ENCODE data around the gene KLRC4.
A peak's percentile ranks its signal among the peaks of the same experiment; 100 is the strongest.
"Not testable (repeated sequence)": the region's sequence is repeated elsewhere in the genome, so short reads cannot be mapped to it uniquely, and the experiment has no call there.

The KLRC4 gene

DNA sequence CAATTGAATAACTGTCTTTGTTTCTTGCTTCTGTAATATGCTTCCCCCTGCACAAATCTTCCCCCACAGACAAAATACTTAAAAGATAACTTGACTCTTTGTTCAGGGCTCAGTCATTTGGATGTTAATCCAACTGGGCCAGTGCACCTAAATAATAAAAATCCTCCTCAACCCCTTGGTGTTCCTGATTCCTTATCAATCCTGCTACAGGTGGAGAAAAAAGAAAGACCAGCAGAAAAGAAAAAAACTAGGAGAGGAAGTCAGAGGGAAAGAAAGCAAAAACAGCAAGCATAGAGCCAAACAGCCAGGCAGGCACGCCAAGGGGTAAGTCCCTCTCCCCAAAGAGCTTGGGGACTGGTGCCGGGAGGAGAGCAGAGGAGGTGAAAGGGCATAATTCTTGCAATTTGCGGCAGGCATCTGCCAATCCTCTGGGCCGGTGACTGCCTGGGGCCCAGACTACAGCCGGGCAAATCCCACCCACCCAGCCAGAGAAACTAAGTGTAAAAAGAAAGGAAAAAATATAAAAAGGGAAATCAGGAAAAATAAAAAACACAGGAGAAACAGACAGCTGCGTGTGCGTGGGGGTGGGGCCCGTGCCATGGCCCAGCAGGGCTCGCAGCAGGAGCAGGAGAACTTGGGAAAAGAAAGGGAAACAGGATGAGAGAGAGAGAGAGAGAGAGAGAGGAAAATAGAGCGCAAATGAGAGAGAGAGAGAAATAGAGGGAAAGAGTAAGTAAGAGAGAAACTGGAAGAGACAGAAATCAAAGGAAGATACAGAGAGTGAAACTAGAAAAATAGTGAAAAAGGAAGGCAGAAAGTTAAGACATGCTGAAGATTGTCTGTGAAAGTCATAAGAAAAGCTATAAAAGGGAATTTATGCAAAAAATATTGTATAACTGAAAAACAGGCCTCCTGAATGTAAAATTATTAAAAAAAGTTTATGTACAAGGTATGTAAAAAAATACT, 41.1 kb downstream of the KLRC4 start:
- no peak for DNase-seq (ENCODE audit: low spot score)

- DNase-seq (ENCODE audit: low spot score), result not testable (repeated sequence)
Measured at GRCh38 chr12:10367714-10368113, 41.8 kb downstream of the KLRC4 start.

DNA sequence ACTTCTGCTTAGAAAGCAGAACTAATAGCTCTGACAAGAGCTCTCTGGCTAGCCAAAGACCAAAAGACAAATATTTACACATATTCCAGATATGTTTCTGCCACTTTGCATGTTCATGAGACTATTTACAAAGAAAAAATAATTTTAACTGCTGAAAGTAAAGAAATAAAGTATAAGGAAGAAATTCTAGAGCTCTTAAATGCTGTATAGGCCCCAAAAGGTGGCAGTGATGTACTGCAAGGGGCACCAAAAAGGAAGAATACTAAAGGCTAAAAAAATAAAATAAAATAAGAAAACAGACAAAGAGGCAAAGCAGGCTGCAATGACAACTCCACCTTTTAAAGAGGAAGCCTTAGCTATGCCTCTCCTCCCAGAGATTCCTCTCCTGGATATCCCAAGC, 42.7 kb downstream of the KLRC4 start:
- DNase-seq (ENCODE audit: low spot score), result no peak

- DNase-seq (ENCODE audit: low spot score), result no peak
Measured at GRCh38 chr12:10365696-10366405, 43.7 kb downstream of the KLRC4 start.

DNA sequence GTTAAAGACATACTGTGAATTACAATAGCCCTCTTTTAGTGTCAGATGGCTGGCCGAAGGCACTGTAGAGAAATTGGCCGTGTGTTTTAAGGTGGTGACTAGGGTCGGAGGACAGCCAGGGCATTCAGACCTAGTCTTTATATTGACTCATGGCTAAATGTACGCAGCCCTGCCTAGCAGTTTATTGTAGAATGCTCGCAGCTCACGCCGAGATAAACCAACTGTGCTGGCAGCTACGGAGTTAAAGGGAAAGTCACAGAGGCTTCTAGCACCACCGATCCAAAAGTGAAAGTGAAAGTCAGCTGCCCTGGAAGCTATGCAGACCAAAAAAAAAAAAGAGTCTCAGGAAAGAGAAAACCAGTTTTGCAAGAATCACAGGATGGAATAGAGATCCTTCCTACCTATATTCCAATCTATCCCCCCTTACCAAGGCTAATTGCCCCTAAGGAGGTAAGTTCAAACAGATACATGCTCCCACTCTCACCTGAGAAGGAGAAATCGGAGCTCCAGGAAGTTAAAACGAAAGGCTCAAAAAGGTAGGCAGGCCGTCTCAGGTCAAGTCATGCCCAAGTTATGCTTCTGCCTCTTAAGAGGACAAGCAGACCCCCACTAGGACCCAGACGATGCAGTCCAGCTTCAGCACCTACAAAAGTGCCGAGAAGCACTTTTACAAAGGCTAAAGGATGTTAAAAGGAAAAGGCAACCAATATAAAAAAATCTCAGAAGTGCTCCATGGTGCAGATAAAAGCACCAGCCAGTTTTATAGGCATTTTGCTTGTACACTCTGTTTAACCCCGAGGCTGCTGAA, 44.5 kb downstream of the KLRC4 start:
- DNase-seq (ENCODE audit: low spot score), result peak; percentile 65

DNA sequence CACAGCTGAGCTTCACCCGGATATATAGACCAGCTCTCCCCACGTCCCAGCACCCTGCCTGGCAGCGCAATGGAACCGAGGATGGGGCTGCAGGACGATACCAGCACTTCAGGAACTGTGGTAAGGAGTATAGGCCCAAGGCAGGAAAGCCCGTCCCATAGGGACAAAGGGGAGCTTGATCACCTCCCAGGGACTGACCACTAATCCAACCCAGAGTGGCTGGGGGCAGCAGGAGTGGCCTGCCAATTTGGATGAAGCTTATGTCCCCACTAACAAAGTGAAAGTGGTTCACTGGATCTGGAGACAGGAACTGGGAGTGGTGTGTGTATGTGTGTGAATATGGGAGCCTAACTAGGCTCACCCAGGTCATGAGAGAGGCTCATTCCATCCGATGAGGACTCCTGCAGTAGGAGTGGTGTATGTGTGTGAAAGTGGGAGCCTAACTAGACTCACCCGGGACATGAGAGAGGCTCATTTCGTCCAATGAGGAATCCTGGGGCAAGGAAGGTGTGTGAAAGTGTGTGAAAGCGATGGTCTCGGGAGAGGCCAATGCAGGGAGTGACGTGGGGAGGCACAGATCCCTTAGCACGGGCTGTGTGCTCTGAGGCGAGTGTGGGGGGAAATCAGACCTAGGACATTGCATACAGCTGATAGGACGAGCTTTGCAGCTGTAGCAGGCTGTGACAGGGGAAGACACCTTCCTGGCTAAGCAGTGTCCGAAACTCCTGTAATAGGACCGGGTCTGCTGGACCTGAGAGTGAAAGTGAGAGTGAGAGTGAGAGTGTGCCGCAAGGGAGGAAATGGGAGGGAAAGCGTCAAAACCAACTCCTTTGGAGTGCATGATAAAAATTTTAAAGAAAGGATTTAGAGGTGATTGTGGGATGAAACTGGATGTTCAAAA, 45.4 kb downstream of the KLRC4 start:
- peak; percentile 20 for DNase-seq (ENCODE audit: low spot score)

DNA sequence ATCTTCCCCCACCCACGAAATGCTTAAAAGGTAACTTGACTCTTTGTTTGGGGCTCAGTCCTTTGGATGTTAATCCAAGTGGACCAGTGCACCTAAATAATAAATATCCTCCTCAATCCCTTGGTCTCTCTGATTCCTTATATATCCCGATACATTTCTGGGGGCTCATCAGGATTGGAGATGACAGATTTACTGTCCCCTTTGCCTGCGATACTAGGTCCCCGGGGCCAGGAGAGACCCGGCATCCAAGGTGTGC, 46.0 kb downstream of the KLRC4 start:
- no peak for DNase-seq (ENCODE audit: low spot score)

- peak; percentile 16 for DNase-seq (ENCODE audit: low spot score)
Measured at GRCh38 chr12:10362828-10363657, 46.5 kb downstream of the KLRC4 start.

- DNase-seq (ENCODE audit: low spot score), result no peak
Measured at GRCh38 chr12:10362325-10362724, 47.2 kb downstream of the KLRC4 start.

DNA sequence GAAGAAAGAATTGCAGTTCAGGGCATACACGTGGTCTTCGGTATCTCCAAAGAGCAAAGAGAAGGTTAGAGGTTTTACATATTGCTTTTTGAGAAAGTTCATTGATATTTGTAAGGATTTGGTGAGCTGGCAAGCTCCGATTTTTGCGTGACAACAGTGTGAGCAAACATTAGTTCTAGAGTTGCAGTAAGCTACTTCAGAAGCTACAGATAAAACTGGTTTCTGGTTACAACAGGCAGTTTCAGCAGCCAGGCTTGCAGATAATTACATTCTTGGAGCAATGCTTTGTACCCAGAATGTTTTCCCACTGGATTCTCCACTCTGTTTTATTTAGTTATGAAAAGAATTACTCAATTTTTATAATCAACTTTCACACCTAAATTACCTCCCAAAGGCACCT, 47.9 kb downstream of the KLRC4 start:
- DNase-seq (ENCODE audit: low spot score), result no peak

DNA sequence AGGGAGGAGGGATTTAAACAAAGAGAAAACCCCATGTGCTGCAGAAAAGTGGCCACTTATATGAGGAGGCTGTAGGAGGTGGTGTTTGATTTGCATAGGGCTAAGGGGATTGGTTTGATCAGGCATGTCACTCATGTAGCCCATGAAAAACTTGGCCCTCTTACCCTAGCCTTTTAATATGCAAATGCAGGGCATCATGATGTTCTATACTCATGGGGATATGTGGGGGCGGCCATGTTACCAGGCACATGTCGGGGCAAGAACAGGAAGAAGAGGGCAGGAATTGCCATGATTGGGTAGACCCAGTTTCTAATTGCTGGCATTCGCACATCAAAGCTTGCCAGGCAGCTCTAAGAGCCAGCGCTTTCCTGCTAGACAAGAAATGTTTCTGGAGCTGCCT, 48.5 kb downstream of the KLRC4 start:
- DNase-seq (ENCODE audit: low spot score), result no peak

GRCh38 chr12:10358969-10359368, 50.6 kb downstream of the KLRC4 start:
- no peak for DNase-seq (ENCODE audit: low spot score)

GRCh38 chr12:10358131-10358530, 51.4 kb downstream of the KLRC4 start:
- no peak for DNase-seq (ENCODE audit: low spot score)
